ENCODE measurements around the gene LGI4.
A peak's percentile ranks its signal among the peaks of the same experiment; 100 is the strongest.
"Not testable (repeated sequence)": the region's sequence is repeated elsewhere in the genome, so short reads cannot be mapped to it uniquely, and the experiment has no call there.

The LGI4 gene

GRCh38 chr19:35105411-35106290 lies 29.2 kb downstream of the LGI4 start:
- no peak for DNase-seq

DNA sequence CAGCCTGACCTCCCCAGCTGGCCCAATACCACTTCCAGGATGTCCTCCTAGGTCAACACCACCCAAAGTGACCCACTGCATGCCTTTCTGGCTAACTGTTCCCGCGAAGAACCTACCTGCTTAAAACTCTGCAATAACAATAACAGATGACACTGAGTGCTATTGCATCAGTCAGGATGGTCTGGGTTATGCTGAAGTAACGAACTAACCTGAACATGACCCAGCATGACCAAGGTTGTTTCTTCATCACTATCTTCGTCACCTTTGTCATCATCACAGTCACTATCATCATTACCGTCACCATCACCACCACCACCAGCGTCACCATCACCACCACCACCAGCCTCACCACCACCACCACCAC lies 29.8 kb downstream of the LGI4 start:
- DNase-seq = no peak

GRCh38 chr19:35104361-35104760 lies 30.5 kb downstream of the LGI4 start:
- no peak for DNase-seq

DNA sequence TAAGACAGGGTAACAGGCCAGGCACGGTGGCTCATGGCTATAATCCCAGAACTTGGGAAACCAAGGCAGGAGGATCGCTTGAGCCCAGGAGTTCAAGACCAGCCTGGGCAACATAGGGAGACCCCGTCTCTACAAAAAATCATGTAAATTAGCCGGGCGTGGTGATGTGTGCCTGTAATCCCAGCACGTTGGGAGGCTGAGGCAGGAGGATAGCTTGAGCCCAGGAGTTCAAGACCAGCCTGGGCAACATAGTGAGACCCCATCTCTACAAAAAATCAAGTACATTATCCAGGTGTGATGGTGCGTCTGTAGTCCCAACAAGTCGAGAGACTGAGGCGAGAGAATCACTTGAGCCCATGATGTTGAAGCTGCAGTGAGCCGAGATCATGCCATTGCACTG lies 31.2 kb downstream of the LGI4 start:
- not testable (repeated sequence) for DNase-seq

- not testable (repeated sequence) for DNase-seq
Observed at GRCh38 chr19:35101949-35102348, 32.9 kb downstream of the LGI4 start.

DNA sequence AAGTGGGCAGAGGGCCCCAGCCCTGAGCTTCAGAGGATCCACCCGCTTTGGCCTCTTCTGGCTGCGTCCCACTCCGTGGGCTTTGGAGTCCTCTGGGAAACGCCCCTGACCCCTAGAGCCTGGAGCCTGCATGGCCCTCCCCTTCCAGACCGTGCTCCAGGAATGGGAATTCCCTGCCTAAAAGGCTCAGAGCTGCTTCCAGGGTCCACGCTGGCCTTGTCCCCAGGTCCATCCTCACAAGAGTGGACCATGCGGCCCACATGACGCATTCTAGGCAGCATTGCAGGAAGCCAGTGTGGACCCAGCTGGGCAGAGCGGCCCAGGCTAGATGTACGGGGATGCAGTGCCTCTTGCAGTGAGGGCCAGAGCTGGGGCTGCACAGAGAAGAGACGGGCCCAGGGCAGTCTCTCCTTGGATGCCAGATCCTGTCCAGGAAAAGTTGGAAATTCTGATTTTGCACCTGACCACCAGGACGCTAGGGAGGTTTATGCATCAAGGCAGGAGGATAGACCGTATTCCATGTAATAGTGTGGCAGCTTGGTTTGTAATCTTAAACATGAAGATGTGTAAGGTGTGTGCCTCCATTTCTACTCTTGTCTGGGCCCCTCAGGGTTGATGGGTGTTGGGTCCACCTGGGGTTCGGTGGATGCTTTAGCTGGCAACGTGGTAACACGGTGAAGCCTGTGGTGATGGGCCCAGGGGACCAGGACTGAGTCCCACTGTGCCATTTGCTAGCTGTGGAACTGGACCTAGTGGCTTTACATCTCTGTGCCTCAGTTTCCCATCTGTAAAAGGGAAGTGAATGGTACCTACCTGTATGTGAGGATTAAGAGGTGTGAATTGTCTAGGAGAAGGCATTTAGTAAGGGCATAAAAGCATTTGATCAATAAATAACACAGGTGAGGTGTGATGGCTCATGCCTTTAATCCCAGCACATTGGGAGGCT lies 34.0 kb downstream of the LGI4 start:
- no peak for DNase-seq

- DNase-seq = no peak
Observed at GRCh38 chr19:35099897-35100275, 35.0 kb downstream of the LGI4 start.

DNA sequence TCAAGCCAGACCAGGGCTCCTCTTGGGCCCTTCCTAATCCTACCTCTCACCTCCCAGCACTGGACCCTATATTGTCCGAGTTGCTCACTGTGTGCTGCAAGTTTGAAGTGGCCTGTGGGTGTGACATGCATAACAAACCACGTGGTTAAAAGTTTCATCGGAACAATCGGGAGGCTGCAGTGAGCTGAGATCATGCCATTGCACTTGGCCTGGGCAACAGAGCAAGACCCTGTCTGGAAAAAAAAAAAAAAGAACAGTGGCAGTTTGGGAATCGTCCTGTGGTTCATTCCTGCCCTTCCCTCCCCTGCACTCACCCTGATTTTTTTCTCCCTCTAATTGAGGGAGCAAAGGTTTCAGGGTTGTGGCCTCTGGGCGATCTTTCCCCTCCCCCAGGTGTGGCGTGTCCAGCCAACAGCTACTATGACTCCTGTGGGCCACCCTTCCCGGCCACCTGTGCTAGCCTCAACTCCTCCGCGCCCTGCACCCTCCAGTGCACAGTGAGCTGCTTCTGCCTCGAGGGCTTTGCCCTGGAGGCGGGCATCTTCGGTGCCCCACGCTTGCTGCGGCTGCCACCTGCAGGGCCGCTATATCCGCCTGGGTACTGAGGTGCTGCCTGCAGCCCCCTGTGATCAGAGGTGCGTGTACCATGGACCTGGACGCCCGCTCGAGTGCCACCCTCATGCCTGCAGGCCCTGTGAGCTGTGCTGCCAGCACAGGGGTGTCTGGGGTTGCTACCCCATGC lies 35.5 kb downstream of the LGI4 start:
- no peak for DNase-seq

DNA sequence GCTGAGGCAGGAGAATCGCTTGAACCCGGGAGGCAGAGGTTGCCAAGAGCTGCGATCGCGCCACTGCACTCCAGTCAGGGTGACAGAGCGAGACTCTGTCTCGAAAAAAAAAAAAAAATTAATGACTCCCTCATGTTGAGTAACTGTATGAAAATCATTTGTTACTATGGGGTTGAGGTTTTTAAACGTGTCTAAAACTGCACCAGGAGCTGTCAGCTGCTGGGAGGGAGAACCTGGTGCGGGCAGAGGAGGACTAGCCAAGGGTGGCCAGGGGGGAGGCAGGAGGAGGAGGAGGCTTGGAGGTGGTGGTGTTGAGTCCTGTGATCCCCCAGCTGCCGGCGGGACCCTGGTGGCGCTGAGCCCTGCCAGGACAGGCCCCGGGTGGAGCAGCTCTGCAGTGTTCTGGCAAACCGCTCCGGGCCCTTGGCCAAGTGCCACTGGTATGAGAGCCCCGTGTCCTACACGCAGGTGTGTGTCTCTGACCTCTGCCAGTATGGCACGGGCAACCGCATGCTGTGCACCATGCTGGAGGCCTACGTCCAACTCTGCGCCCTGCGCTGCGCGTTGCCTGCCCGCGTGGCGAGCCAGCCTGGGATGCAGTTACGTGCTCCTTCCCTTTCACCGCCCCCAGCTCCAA lies 36.3 kb downstream of the LGI4 start:
- DNase-seq = no peak

- no peak for DNase-seq
Observed at GRCh38 chr19:35095667-35096368, 39.0 kb downstream of the LGI4 start.

GRCh38 chr19:35094656-35095055 lies 40.2 kb downstream of the LGI4 start:
- DNase-seq = no peak

DNA sequence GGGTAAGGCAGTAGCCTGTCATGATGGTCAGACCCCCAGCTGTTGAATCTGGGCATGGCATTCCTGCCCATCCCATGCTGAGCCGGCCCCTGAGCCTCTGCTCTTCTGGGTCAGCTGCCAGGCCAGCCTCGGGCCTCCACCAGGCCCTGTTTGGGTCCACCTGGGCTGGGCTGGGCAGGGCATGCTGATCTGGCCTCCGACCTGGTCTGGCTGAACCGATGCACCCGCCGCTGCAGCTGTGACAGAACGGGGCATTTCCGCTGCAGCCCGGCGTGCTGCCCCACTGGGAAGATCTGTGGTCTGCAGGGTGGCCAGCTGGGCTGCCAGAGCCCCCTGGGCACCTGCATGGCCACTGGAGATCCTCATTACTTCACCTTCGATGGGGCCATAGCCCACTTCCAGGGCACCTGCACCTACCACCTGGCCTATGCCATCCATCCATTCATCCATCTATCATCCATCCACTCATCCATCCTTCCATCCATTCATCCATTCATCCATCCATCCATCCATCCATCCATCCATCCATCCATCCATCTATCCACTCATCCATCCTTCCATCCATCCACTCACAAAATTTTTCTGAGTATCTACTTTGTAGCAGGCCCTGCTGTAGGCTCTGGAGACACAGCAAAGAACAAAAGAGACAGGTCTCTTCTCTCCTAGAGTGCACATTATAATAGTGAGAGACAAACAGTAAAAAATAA lies 40.8 kb downstream of the LGI4 start:
- DNase-seq = no peak

DNA sequence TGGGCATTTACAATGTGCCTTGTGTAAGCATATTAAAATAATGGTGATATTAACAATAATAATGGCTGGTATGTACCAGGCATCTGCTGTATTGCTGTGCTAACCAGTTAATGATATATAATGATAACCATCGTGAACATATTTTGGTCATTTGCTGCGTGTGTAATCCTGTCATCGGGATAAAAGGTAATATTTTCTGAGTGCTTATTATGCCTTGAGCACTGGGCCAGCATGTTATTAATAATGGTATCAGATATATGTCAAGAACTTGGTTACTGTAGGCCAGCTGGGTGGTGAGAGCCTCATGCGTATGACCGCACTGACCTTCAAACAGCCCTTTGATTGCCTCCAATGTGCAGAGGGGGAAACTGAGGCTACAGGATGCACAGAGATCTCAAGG lies 41.4 kb downstream of the LGI4 start:
- DNase-seq = no peak

- peak; percentile 93 for DNase-seq
Observed at GRCh38 chr19:35090506-35091214, 44.2 kb downstream of the LGI4 start.

DNA sequence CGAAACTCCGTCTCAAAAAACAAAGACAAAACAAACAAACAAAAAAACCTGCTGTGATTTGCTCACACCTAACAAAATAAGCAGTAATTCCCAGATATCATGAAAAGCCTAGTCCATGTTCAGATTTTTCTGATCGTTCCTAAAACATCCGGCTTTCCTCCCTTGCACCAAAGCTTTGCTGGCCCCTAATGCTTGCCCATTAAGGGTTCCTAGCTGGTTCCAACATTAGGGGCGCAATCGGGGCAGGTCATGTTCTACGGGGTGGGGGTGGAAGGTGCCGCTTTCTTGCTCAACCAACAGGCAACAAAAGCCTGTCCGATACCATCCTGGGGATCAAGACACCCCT lies 44.7 kb downstream of the LGI4 start:
- DNase-seq = no peak

DNA sequence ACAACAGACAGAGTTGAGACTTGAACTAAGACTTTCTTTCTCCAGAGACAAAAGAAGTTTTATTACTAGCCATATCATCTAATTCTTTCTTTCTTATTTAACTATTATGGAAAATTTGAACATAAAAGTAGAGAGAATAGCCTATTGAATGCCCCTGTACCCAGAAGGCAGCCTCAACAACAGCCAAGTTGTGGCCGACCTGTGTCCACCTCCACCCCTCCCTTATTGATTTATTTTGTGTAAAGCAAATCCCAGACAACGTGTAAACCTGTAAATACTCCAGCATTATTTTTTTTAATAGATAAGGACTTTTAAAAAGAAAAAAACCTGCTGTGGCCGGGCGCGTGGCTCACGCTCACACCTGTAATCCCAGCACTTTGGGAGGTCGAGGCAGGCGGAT lies 45.3 kb downstream of the LGI4 start:
- DNase-seq = no peak

- DNase-seq = no peak
Observed at GRCh38 chr19:35088131-35088913, 46.5 kb downstream of the LGI4 start.

GRCh38 chr19:35087393-35087792 lies 47.5 kb downstream of the LGI4 start:
- DNase-seq = no peak

DNA sequence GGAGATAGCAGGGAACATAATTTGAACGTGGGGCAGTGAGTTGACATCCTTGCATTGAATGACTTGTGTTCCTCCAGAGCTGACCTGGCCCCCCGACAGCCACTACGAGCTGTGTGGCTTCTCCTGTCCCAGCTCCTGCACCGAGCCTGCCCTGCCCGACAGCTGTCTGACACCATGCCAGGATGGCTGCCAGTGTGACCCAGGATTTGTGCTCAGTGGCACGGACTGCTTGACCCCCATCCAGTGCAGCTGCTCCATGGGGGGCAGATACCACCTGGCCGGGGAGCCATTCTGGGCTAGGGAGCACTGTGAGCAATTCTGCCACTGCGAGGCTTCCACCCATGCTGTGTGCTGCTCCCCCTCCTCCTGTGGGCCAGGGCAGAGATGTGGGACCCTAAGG lies 48.4 kb downstream of the LGI4 start:
- no peak for DNase-seq

GRCh38 chr19:35085947-35086346 lies 48.9 kb downstream of the LGI4 start:
- DNase-seq = no peak

All from eye (tissue), 1 donor.